Neutrophil (primary cell): ENCODE measurements around the gene SCN8A.

Source experiments
- H3K27ac ChIP-seq: fragments of 200-600 bp; sonication (generic); 2 replicates; pipeline ENCODE4 v1.5.1; 2016; ENCODE audit warnings: mild to moderate bottlenecking, moderate library complexity
- H3K27me3 ChIP-seq: fragments of 200-600 bp; sonication (generic); 2 replicates; pipeline ENCODE4 v1.6.0; 2016; ENCODE audit warnings: mild to moderate bottlenecking
- H3K36me3 ChIP-seq: fragments of 200-600 bp; sonication (generic); 2 replicates; pipeline ENCODE4 v1.5.1; 2017
- H3K4me1 ChIP-seq, 2 experiments: fragments of 200-600 bp in 1 of 2; sonication (generic) in 1 of 2; 1 replicate in 1 of 2; 2 replicates in 1 of 2; pipeline versions ENCODE4 v1.5.1 to v1.6.1; 2013 to 2016; ENCODE audit warnings: low read depth in 1 of 2, low read length in 1 of 2, mild to moderate bottlenecking in 1 of 2, moderate library complexity in 1 of 2; ENCODE audit not compliant: control insufficient read depth in 1 of 2, insufficient read depth in 1 of 2
- H3K4me3 ChIP-seq, 2 experiments: fragments of 200-600 bp in 1 of 2; sonication (generic) in 1 of 2; 1 replicate in 1 of 2; 2 replicates in 1 of 2; pipeline ENCODE4 v1.5.1; 2013 to 2016; ENCODE audit warnings: low read depth in 1 of 2, low read length in 1 of 2, mild to moderate bottlenecking in 1 of 2, moderate library complexity in 1 of 2
- H3K9me3 ChIP-seq: fragments of 200-600 bp; sonication (generic); 2 replicates; pipeline ENCODE4 v1.5.1; 2016
- CTCF ChIP-seq: fragments of 200-600 bp; sonication (generic); IDR thresholded peaks from 2 replicates; pipeline ENCODE4 v1.5.1; 2016; ENCODE audit warnings: antibody characterized with exemption

SCN8A gene

DNA sequence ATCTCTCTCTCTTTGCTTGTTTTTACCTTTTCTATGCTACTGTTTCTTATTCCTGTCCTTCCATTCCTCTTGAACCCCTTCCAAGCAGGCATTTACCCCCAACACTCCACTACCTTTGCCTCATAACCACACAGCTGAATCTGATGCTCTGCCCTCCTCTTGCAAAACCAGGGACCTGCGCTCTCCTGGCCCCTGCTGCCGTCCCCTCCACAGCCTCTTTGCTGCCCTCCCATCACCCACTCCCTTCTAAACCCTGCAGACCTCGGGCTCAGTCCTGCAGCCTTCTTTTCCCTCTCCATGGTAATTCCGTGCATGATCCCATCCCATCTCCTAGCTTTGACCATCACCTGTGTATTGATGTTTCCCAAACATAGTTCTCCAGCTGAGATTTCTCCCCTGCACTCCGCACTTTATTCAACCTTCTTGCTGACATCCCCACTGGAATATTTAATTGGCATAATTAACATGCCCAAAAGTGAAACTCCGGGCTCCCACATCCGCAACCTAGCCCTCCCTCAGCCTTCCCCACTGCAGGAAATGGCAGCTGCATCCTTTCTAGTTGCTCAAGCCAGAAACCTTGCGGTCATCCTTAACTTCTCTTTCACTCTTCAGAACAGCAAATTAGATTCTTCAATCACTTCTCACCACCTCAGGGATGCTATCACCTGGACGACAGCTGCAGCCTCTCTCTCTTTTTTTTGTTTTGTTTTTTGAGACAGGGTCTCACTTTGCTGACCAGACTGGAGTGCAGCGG, 241.5 kb downstream of the SCN8A start:
- Histone ChIP-seq H3K9me3 (no peaks in the 10 kb centered on the region), H3K36me3 (no peaks in the 10 kb centered on the region), H3K4me3 (no peak overlapping the region), H3K27me3 (peaks cover 81% of the 10 kb centered on the region), H3K4me1 (peaks cover 14 to 23% of the 10 kb centered on the region in 2 experiments), H3K27ac (no peak overlapping the region)
- no peak for TF ChIP-seq CTCF

- Histone ChIP-seq H3K27me3 (peaks cover 81% of the 10 kb centered on the region), H3K4me3 (no peak overlapping the region), H3K9me3 (no peaks in the 10 kb centered on the region), H3K4me1 (peaks cover 8 to 12% of the 10 kb centered on the region in 2 experiments), H3K36me3 (no peaks in the 10 kb centered on the region), H3K27ac (no peak overlapping the region)
- no peak for TF ChIP-seq CTCF
Measured at GRCh38 chr12:51833448-51834227, 242.6 kb downstream of the SCN8A start.

- no peaks in the 10 kb centered on the region for H3K9me3 ChIP-seq
- H3K27ac ChIP-seq = no peak overlapping the region
- peaks cover 8 to 12% of the 10 kb centered on the region in 2 experiments for H3K4me1 ChIP-seq
- no peak for TF ChIP-seq CTCF
- peaks cover 81% of the 10 kb centered on the region for H3K27me3 ChIP-seq
- no peak overlapping the region for H3K4me3 ChIP-seq
- H3K36me3 ChIP-seq = no peaks in the 10 kb centered on the region
Measured at GRCh38 chr12:51834411-51834810, 243.4 kb downstream of the SCN8A start.

DNA sequence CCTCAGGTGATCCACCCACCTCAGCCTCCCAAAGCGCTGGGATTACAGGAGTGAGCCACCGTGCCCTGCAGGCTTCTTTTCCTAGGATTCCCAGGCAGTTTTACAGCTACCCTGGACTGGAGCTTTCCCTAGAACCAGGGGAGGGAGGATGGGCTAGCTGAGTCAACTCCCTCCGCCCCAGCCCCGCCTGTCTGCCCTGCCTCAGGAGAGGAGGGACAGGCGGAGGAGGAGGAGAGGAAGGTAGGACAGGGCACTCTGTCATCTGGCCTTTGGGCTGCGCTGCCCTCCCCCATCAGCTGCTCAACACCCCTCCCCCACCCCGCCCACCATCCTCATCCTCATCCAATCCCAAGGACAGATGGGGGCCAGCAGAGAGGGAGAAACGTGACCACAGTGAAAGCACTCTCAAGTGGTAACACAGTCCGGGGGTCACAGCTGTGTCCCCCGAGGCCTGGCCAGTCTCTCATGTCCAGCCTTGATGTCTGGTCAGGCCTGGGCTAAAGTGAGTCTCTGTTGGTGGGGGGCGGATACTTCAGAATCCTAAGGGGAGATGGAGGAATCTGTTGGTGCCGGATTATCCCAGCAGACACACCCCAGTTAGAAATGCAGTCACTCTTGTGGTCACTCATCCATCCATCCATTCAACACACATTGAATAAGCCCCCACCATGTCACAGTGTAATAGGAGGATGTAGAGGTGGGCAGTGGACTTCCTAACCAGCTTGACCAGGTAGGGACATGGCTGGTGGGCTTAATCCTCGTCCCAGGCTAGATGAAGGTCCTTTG, 245.2 kb downstream of the SCN8A start:
- Histone ChIP-seq H3K4me1 (peaks cover 8 to 12% of the 10 kb centered on the region in 2 experiments), H3K36me3 (no peaks in the 10 kb centered on the region), H3K27me3 (peaks cover 90% of the 10 kb centered on the region), H3K27ac (no peak overlapping the region), H3K4me3 (no peak overlapping the region), H3K9me3 (no peaks in the 10 kb centered on the region)
- no peak for TF ChIP-seq CTCF

DNA sequence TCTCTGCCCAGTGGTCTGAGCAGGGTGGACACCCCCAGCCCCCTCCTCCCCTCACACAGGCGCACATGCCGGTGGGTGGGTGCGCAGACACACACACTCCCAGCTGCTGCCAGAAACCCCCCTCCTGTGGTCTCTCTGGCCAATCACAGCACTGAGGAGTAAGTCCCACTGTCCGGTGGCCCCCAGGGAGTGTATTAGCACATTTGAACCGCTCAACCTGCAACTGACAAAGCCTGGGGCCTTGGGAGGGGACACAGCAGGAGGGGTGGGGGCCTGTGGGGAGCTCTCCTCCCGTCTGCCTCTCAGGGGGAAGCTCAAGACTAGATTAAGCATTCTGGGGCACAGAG, 245.8 kb downstream of the SCN8A start:
- Histone ChIP-seq H3K27ac (no peak overlapping the region), H3K27me3 (peaks cover 90% of the 10 kb centered on the region), H3K36me3 (no peaks in the 10 kb centered on the region), H3K9me3 (no peaks in the 10 kb centered on the region), H3K4me3 (no peak overlapping the region), H3K4me1 (peaks cover 8 to 12% of the 10 kb centered on the region in 2 experiments)
- TF ChIP-seq CTCF = no peak
